HG03280 (cell line): ENCODE results near the gene PPM1L.

Experiments
- ATAC-seq: cut with Tn5 transposase; IDR thresholded peaks from one replicate; pipeline ENCODE4 v1.9.1; 2021; ENCODE audit warnings: mild to moderate bottlenecking, moderate library complexity; ENCODE audit not compliant: unreplicated experiment

PPM1L gene

GRCh38 chr3:160804762-160805161, 48.7 kb downstream of the PPM1L start:
- no peak for ATAC-seq

- no peak for ATAC-seq
Measured at GRCh38 chr3:160806094-160806493, 50.1 kb downstream of the PPM1L start.

- no peak for ATAC-seq
Measured at GRCh38 chr3:160806686-160807085, 50.7 kb downstream of the PPM1L start.

GRCh38 chr3:160808838-160809237, 52.8 kb downstream of the PPM1L start:
- no peak for ATAC-seq

- ATAC-seq: no peak
Measured at GRCh38 chr3:160809453-160809852, 53.4 kb downstream of the PPM1L start.

- no peak for ATAC-seq
Measured at GRCh38 chr3:160810362-160811236, 54.6 kb downstream of the PPM1L start.

- ATAC-seq: no peak
Measured at GRCh38 chr3:160811237-160811548, 55.2 kb downstream of the PPM1L start.

GRCh38 chr3:160812304-160812703, 56.3 kb downstream of the PPM1L start:
- ATAC-seq: no peak

GRCh38 chr3:160815280-160815679, 59.2 kb downstream of the PPM1L start:
- ATAC-seq: no peak

GRCh38 chr3:160820022-160820421, 64.0 kb downstream of the PPM1L start:
- ATAC-seq: no peak

GRCh38 chr3:160820430-160820829, 64.4 kb downstream of the PPM1L start:
- ATAC-seq: no peak

GRCh38 chr3:160822936-160823335, 66.9 kb downstream of the PPM1L start:
- ATAC-seq: no peak

- no peak for ATAC-seq
Measured at GRCh38 chr3:160825311-160825800, 69.3 kb downstream of the PPM1L start.

- no peak for ATAC-seq
Measured at GRCh38 chr3:160826408-160826807, 70.4 kb downstream of the PPM1L start.

GRCh38 chr3:160826991-160827390, 71.0 kb downstream of the PPM1L start:
- no peak for ATAC-seq

- ATAC-seq: no peak
Measured at GRCh38 chr3:160827516-160827915, 71.5 kb downstream of the PPM1L start.

- no peak for ATAC-seq
Measured at GRCh38 chr3:160828880-160829279, 72.8 kb downstream of the PPM1L start.

GRCh38 chr3:160829486-160830009, 73.5 kb downstream of the PPM1L start:
- ATAC-seq: no peak

GRCh38 chr3:160830796-160831195, 74.8 kb downstream of the PPM1L start:
- ATAC-seq: no peak

- no peak for ATAC-seq
Measured at GRCh38 chr3:160831401-160831800, 75.4 kb downstream of the PPM1L start.

- no peak for ATAC-seq
Measured at GRCh38 chr3:160837394-160837980, 81.5 kb downstream of the PPM1L start.

GRCh38 chr3:160840590-160840989, 84.6 kb downstream of the PPM1L start:
- ATAC-seq: no peak
